ENCODE measurements around the gene SERPINA4. TPM values are rescaled to one million over a fixed set of nuclear protein-coding genes. Genes with fewer than 3 reads are reported as not detected.
"Not testable (repeated sequence)": the region's sequence is repeated elsewhere in the genome, so short reads cannot be mapped to it uniquely, and the experiment has no call there.

The SERPINA4 gene
- total RNA-seq, 4 donors from 2014 or later: not detected

GRCh38 chr14:94574336-94574735 is 13.1 kb downstream of the SERPINA4 start:
- no peaks in the 10 kb centered on the region for H3K36me3 ChIP-seq
- H3K4me3 ChIP-seq: no peak overlapping the region
- H3K27me3 ChIP-seq: no peaks in the 10 kb centered on the region
- H3K27ac ChIP-seq (replicated peaks in 1 of 4): no peak overlapping the region
- no peak for TF ChIP-seq CTCF (IDR thresholded peaks at IDR 0.05)
- TF ChIP-seq EP300 (IDR thresholded peaks at IDR 0.05): no peak
- no peak for TF ChIP-seq POLR2AphosphoS5 (IDR thresholded peaks at IDR 0.05)
- no peak for TF ChIP-seq POLR2A (IDR thresholded peaks at IDR 0.05; ENCODE audit: low read depth)
- peaks cover 0 to 19% (median 13%) of the 10 kb centered on the region in 4 donors for H3K4me1 ChIP-seq
- DNase-seq (ENCODE audit: extremely low spot score): no peak
- WGBS: 100% methylated on average over 2 of the region's 3 CpGs
- H3K9me3 ChIP-seq: no peaks in the 10 kb centered on the region
- intact Hi-C loops (cut with DNase I): no loop called here

- intact Hi-C loops (cut with DNase I): no loop called here
- H3K27ac ChIP-seq (replicated peaks in 1 of 4): no peak overlapping the region
- no peaks in the 10 kb centered on the region for H3K27me3 ChIP-seq
- H3K36me3 ChIP-seq: no peaks in the 10 kb centered on the region
- peaks cover 3 to 17% (median 14%) of the 10 kb centered on the region in 4 donors for H3K4me1 ChIP-seq
- no peaks in the 10 kb centered on the region for H3K9me3 ChIP-seq
- WGBS: 80% methylated on average over 5 of the region's 5 CpGs
- DNase-seq (ENCODE audit: extremely low spot score): no peak
- H3K4me3 ChIP-seq: no peak overlapping the region
- no peak for TF ChIP-seq POLR2AphosphoS5 (IDR thresholded peaks at IDR 0.05)
- TF ChIP-seq POLR2A (IDR thresholded peaks at IDR 0.05; ENCODE audit: low read depth): no peak
- no peak for TF ChIP-seq EP300 (IDR thresholded peaks at IDR 0.05)
- no peak for TF ChIP-seq CTCF (IDR thresholded peaks at IDR 0.05)
Measured at GRCh38 chr14:94575730-94576585, 14.7 kb downstream of the SERPINA4 start.

- H3K27me3 ChIP-seq; DNase-seq (ENCODE audit: extremely low spot score); H3K36me3 ChIP-seq; H3K4me3 ChIP-seq; H3K9me3 ChIP-seq; intact Hi-C loops (cut with DNase I); H3K27ac ChIP-seq (replicated peaks in 1 of 4): not testable (repeated sequence)
- H3K4me1 ChIP-seq: peaks cover 6 to 17% (median 11%) of the 10 kb centered on the region in 4 donors
Measured at GRCh38 chr14:94577472-94577871, 16.2 kb downstream of the SERPINA4 start.

- Histone ChIP-seq H3K4me1 (peaks cover 6 to 21% (median 11%) of the 10 kb centered on the region in 4 donors), H3K36me3 (no peaks in the 10 kb centered on the region), H3K4me3 (no peak overlapping the region), H3K27ac (replicated peaks in 1 of 4) (no peak overlapping the region), H3K9me3 (no peaks in the 10 kb centered on the region), H3K27me3 (no peaks in the 10 kb centered on the region)
- DNase-seq (ENCODE audit: extremely low spot score): no peak
- 90% methylated on average over 6 of the region's 6 CpGs for WGBS
- intact Hi-C loops (cut with DNase I): no loop called here
- no peak for TF ChIP-seq POLR2AphosphoS5 (IDR thresholded peaks at IDR 0.05)
- TF ChIP-seq POLR2A (IDR thresholded peaks at IDR 0.05; ENCODE audit: low read depth): no peak
- no peak for TF ChIP-seq CTCF (IDR thresholded peaks at IDR 0.05)
Measured at GRCh38 chr14:94578712-94579111, 17.5 kb downstream of the SERPINA4 start.

- DNase-seq (ENCODE audit: extremely low spot score): no peak
Measured at GRCh38 chr14:94581127-94581999, 20.1 kb downstream of the SERPINA4 start, which contains the start of gene SERPINA5. SERPINA5 (plus strand) TSS chr14:94581426; CDS start chr14:94587363, 5,937 bp downstream.

More at GRCh38 chr14:94581127-94581999, 20.1 kb downstream of the SERPINA4 start, which contains the start of gene SERPINA5:
- no peaks in the 10 kb centered on the region for H3K27me3 ChIP-seq
- 47% methylated on average over 15 of the region's 18 CpGs for WGBS
- peak within 1 kb of the TSS in 3 of 4 donors; percentile 33 to 56 (median 45) for H3K27ac ChIP-seq (replicated peaks in 1 of 4)
- intact Hi-C loops (cut with DNase I): no loop called here
- H3K36me3 ChIP-seq: no peaks in the 10 kb centered on the region
- peak within 1 kb of the TSS in 1 of 4 donors; percentile 8 for H3K4me3 ChIP-seq
- TF ChIP-seq EP300 (IDR thresholded peaks at IDR 0.05): no peak
- TF ChIP-seq POLR2A (IDR thresholded peaks at IDR 0.05; ENCODE audit: low read depth): no peak
- H3K4me1 ChIP-seq: peaks cover 6 to 21% (median 11%) of the 10 kb centered on the region in 4 donors
- no peaks in the 10 kb centered on the region for H3K9me3 ChIP-seq

Measured in esophagus muscularis mucosa (tissue), 4 donors.